IPS DF 6.9 (cell line): ENCODE data around the gene NUAK1.

Source experiments
- DNase-seq: peaks from one replicate; pipeline ENCODE4 v3.0.0-alpha.2; 2013; ENCODE audit warnings: low read depth, low spot score
- H3K27ac ChIP-seq: one replicate; pipeline ENCODE4 v1.5.1; 2013; ENCODE audit warnings: low read length, control low read depth
- H3K27me3 ChIP-seq: 2 replicates; pipeline ENCODE4 v1.6.1; 2013; ENCODE audit warnings: mild to moderate bottlenecking, low read length; ENCODE audit not compliant: control insufficient read depth, insufficient read depth
- H3K36me3 ChIP-seq: 2 replicates; pipeline ENCODE4 v1.6.1; 2013; ENCODE audit warnings: low read length; ENCODE audit not compliant: control insufficient read depth, insufficient read depth
- H3K4me1 ChIP-seq: 2 replicates; pipeline ENCODE4 v1.6.1; 2013; ENCODE audit warnings: low read length; ENCODE audit not compliant: control insufficient read depth, insufficient read depth
- H3K4me3 ChIP-seq: 2 replicates; pipeline ENCODE4 v1.5.1; 2013; ENCODE audit warnings: mild to moderate bottlenecking, low read length
- H3K9me3 ChIP-seq: 2 replicates; pipeline ENCODE4 v1.6.1; 2013; ENCODE audit warnings: low read length, inconsistent platforms; ENCODE audit not compliant: control insufficient read depth, insufficient read depth
- WGBS: extraction: QIAGEN DNeasy Blood & Tissue Kit; methylation state at CpG from one replicate; pipeline ENCODE4 v1.1.7; 2013; ENCODE audit warnings: mixed read lengths, missing lambda C conversion rate; ENCODE audit not compliant: insufficient read length, insufficient coverage; 5-methylcytosine and 5-hydroxymethylcytosine counted together

NUAK1 gene

GRCh38 chr12:106138633-106139421, at the start of gene NUAK1:
Gene NUAK1 (minus strand): TSS chr12:106138954. CDS start chr12:106138653, 301 bp downstream.
- Histone ChIP-seq H3K9me3 (no peaks in the 10 kb centered on the region), H3K4me1 (peaks cover 12% of the 10 kb centered on the region), H3K27ac (no peak within 1 kb of the TSS), H3K27me3 (no peaks in the 10 kb centered on the region), H3K4me3 (peak within 1 kb of the TSS; percentile 94), H3K36me3 (no peaks in the 10 kb centered on the region)
- WGBS = no CpG with 5 or more reads among the region's 106 CpGs
- no peak for DNase-seq

- no peaks in the 10 kb centered on the region for H3K36me3 ChIP-seq
- no CpG with 5 or more reads among the region's 10 CpGs for WGBS
- H3K4me3 ChIP-seq = no peak overlapping the region
- no peak for DNase-seq
- no peak overlapping the region for H3K27ac ChIP-seq
- H3K9me3 ChIP-seq = no peaks in the 10 kb centered on the region
- no peaks in the 10 kb centered on the region for H3K27me3 ChIP-seq
- peaks cover 2% of the 10 kb centered on the region; the same call in 1 of the 2 replicates for H3K4me1 ChIP-seq
Observed at GRCh38 chr12:106188256-106188655, 49.5 kb upstream of the NUAK1 start.

- no peak overlapping the region for H3K4me3 ChIP-seq
- WGBS = no CpG with 5 or more reads among the region's 1 CpG
Observed at GRCh38 chr12:106187842-106188241, 49.1 kb upstream of the NUAK1 start.

DNA sequence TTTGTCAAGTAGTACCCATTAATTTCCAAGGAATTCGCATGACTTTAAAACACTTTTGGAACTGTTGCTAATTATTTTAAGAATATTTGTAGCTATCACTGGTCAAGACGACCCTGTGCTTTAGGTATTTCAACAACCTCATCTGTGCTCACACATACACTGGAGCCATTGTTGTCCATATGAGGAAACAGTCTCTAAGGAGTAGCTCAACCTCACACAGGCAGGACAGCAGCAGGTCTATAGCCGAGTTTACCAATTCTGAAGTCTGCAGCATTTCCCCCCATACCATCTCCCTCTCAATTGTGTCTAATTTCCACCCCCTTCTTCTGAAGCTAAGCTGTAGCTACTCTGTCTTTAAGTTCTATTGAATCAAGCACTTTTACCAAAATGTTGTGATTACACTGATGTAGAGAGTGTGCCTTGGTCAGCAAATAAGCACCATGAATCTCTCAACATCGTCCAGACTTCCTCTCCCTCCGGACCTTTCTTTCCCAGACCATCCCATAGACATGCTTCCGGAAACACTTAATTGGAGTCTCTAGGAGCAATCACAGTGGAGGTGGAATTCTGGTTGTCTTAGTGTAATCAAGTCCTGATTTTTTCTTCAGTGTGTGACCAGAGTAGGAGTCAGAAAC, 48.5 kb upstream of the NUAK1 start:
- Histone ChIP-seq H3K4me1 (peaks cover 2% of the 10 kb centered on the region; the same call in 1 of the 2 replicates), H3K9me3 (no peaks in the 10 kb centered on the region), H3K27ac (no peak overlapping the region), H3K36me3 (no peaks in the 10 kb centered on the region), H3K27me3 (no peaks in the 10 kb centered on the region), H3K4me3 (no peak overlapping the region)
- no peak for DNase-seq
- WGBS = no CpG with 5 or more reads among the region's 6 CpGs

More at GRCh38 chr12:106187842-106188241, 49.1 kb upstream of the NUAK1 start:
- Histone ChIP-seq H3K27me3 (no peaks in the 10 kb centered on the region), H3K4me1 (peaks cover 2% of the 10 kb centered on the region; the same call in 1 of the 2 replicates), H3K36me3 (no peaks in the 10 kb centered on the region), H3K27ac (no peak overlapping the region), H3K9me3 (no peaks in the 10 kb centered on the region)
- DNase-seq = no peak

DNA sequence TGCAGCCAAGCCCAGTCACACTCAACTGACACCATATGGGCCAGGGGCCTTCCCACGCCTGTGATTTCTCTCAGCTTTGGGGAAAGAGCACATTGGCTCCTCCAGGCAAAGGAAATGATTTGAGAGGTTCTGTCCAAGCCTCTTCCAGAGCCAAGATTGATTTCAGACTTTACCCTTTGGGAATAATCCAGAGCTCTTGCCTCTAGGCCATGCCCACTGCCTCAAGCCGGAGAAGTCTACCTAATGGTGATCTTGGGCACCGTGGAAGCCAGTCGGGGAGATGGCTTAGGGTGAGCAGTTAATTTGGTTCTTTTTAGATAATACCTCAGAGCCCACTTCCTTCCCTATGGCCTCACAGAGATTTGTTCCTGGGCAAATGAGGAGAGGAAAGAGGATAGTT, 45.0 kb upstream of the NUAK1 start:
- no CpG with 5 or more reads among the region's 4 CpGs for WGBS
- Histone ChIP-seq H3K27me3 (no peaks in the 10 kb centered on the region), H3K4me3 (no peak overlapping the region), H3K4me1 (peaks cover 2% of the 10 kb centered on the region; the same call in 1 of the 2 replicates), H3K36me3 (no peaks in the 10 kb centered on the region), H3K9me3 (no peaks in the 10 kb centered on the region), H3K27ac (no peak overlapping the region)
- no peak for DNase-seq

GRCh38 chr12:106181401-106182114, 42.8 kb upstream of the NUAK1 start:
- H3K4me3 ChIP-seq = no peak overlapping the region
- no CpG with 5 or more reads among the region's 6 CpGs for WGBS
- DNase-seq = no peak
- H3K4me1 ChIP-seq = no peaks in the 10 kb centered on the region
- H3K27me3 ChIP-seq = no peaks in the 10 kb centered on the region
- no peak overlapping the region for H3K27ac ChIP-seq
- no peaks in the 10 kb centered on the region for H3K9me3 ChIP-seq
- no peaks in the 10 kb centered on the region for H3K36me3 ChIP-seq

GRCh38 chr12:106179086-106179485, 40.3 kb upstream of the NUAK1 start:
- DNase-seq = no peak
- no peaks in the 10 kb centered on the region for H3K9me3 ChIP-seq
- no peaks in the 10 kb centered on the region for H3K4me1 ChIP-seq
- no peak overlapping the region for H3K27ac ChIP-seq
- WGBS = no CpG with 5 or more reads among the region's 3 CpGs
- no peaks in the 10 kb centered on the region for H3K36me3 ChIP-seq
- no peaks in the 10 kb centered on the region for H3K27me3 ChIP-seq
- no peak overlapping the region for H3K4me3 ChIP-seq

- no peak overlapping the region for H3K27ac ChIP-seq
- H3K9me3 ChIP-seq = no peaks in the 10 kb centered on the region
- no peaks in the 10 kb centered on the region for H3K27me3 ChIP-seq
- no peaks in the 10 kb centered on the region for H3K4me1 ChIP-seq
- no CpG with 5 or more reads among the region's 6 CpGs for WGBS
- no peak overlapping the region for H3K4me3 ChIP-seq
- no peaks in the 10 kb centered on the region for H3K36me3 ChIP-seq
- no peak for DNase-seq
Observed at GRCh38 chr12:106178562-106178961, 39.8 kb upstream of the NUAK1 start.

DNA sequence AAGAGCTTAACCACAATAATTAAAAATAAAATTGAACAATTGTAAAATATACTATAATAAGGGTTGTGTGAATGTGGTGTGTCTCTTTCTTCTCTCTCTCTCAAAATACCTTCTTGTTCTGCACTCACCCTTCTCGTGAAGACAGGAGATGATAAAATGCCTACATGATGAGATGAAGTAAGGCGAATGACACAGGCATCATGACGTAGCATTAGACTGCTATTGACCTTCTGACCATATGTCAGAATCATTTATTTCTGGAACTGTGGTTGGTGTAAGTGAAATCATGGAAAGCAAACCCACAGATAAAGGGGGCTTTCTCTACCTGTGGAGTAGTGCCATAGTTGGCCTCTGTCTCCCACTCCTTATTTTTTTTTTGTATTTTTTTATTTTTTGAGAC, 37.8 kb upstream of the NUAK1 start:
- WGBS = no CpG with 5 or more reads among the region's 3 CpGs

DNA sequence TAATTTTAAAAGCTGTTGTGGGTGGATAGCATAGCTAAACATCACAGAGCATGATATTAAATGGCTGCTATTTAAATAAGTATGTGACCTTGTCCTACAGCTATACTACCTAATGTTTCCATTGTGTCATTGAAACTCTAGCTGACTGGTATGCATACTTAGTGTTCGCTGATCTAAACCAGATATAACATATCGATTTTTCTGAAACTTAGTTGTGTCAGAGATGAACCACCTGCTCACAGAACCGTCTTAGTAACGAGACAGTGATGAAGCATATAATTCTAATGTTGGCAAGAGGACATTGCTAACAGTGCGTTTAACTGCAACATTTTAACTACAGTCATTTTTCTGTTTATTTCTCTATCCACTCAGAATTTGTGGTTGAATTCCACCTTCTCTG, 36.1 kb upstream of the NUAK1 start:
- no peak overlapping the region for H3K27ac ChIP-seq
- no peaks in the 10 kb centered on the region for H3K27me3 ChIP-seq
- no CpG with 5 or more reads among the region's 5 CpGs for WGBS
- no peaks in the 10 kb centered on the region for H3K9me3 ChIP-seq
- no peaks in the 10 kb centered on the region for H3K36me3 ChIP-seq
- no peak overlapping the region for H3K4me3 ChIP-seq
- H3K4me1 ChIP-seq = no peaks in the 10 kb centered on the region
- no peak for DNase-seq

More for the DNA sequence above, 37.8 kb upstream of the NUAK1 start:
- no peaks in the 10 kb centered on the region for H3K9me3 ChIP-seq
- no peaks in the 10 kb centered on the region for H3K36me3 ChIP-seq
- no peak overlapping the region for H3K27ac ChIP-seq
- no peak overlapping the region for H3K4me3 ChIP-seq
- no peaks in the 10 kb centered on the region for H3K27me3 ChIP-seq
- no peaks in the 10 kb centered on the region for H3K4me1 ChIP-seq
- DNase-seq = no peak
